ENCODE measurements around the gene KSR2. TPM values are rescaled to one million over a fixed set of nuclear protein-coding genes. Genes with fewer than 3 reads are reported as not detected.

The KSR2 gene
- total RNA-seq, 1 experiment from 2014 or later: 1.3 TPM

GRCh38 chr12:117744418-117744817 lies 224.4 kb downstream of the KSR2 start:
- Mint-ChIP-seq H3K27ac (no peak overlapping the region), H3K27me3 (ENCODE audit: low read depth) (peaks cover 5% of the 10 kb centered on the region; the same call in 1 of the 2 replicates), H3K4me3 (no peak overlapping the region), H3K36me3 (ENCODE audit: insufficient read depth in 1 of 3, low read depth in 3 of 3) (no peaks in the 10 kb centered on the region), H3K4me1 (no peaks in the 10 kb centered on the region), H3K9me3 (peaks cover 2 to 6% of the 10 kb centered on the region in 2 experiments; a peak in 4 of 5 replicates)
- Histone ChIP-seq H3T11ph (ENCODE audit: low read length) (no peak overlapping the region), H3K27ac (ENCODE audit: insufficient read length, low read depth, low read length) (no peak overlapping the region), H3K23me2 (ENCODE audit: insufficient read length, low read depth, low read length, poor library complexity, severe bottlenecking) (no peaks in the 10 kb centered on the region), H2AK5ac (ENCODE audit: insufficient read length, low read length) (no peak overlapping the region), H3K9me3 (ENCODE audit: control insufficient read depth, low read depth, low read length) (no peaks in the 10 kb centered on the region), H3K79me1 (ENCODE audit: insufficient read depth, low read depth, low read length, poor library complexity, severe bottlenecking) (no peaks in the 10 kb centered on the region), H3K4me1 (ENCODE audit: insufficient read depth, low read length) (no peaks in the 10 kb centered on the region), H3K23ac (ENCODE audit: insufficient read length, low read depth, low read length) (no peak overlapping the region), H2BK5ac (ENCODE audit: insufficient read length, low read length) (no peak overlapping the region), H3K79me2 (ENCODE audit: insufficient read depth, low read length) (no peaks in the 10 kb centered on the region), H4K91ac (ENCODE audit: insufficient read length, low read depth, low read length) (no peak overlapping the region), H4K8ac (replicated peaks; ENCODE audit: insufficient read length, low read depth, low read length) (no peak overlapping the region), H3K9ac (ENCODE audit: extremely low read depth, insufficient read length, low read length) (no peak overlapping the region), H3K4me2 (ENCODE audit: insufficient read depth, insufficient read length, low read length) (no peak overlapping the region), H2AFZ (ENCODE audit: low read length) (no peak overlapping the region), H3K18ac (ENCODE audit: insufficient read length, low read depth, low read length) (no peak overlapping the region), H4K20me1 (ENCODE audit: control insufficient read depth, insufficient read depth, insufficient read length) (no peaks in the 10 kb centered on the region), H3K27me3 (ENCODE audit: insufficient read depth, low read length) (no peaks in the 10 kb centered on the region), H2BK20ac (ENCODE audit: low read depth, low read length, poor library complexity, severe bottlenecking) (no peak overlapping the region), H3K56ac (ENCODE audit: insufficient read length, low read depth, low read length) (no peak overlapping the region), H2BK12ac (ENCODE audit: insufficient read length, low read depth, low read length) (no peak overlapping the region), H3K4ac (ENCODE audit: low read depth, low read length) (no peak overlapping the region), H3K14ac (ENCODE audit: insufficient read depth, low read length) (no peak overlapping the region), H2BK120ac (ENCODE audit: low read depth, low read length, poor library complexity, severe bottlenecking) (no peak overlapping the region), H4K5ac (ENCODE audit: insufficient read length, low read depth, low read length) (no peak overlapping the region), H2BK15ac (ENCODE audit: low read depth, low read length) (no peak overlapping the region)
- TF ChIP-seq, protein P1, sequence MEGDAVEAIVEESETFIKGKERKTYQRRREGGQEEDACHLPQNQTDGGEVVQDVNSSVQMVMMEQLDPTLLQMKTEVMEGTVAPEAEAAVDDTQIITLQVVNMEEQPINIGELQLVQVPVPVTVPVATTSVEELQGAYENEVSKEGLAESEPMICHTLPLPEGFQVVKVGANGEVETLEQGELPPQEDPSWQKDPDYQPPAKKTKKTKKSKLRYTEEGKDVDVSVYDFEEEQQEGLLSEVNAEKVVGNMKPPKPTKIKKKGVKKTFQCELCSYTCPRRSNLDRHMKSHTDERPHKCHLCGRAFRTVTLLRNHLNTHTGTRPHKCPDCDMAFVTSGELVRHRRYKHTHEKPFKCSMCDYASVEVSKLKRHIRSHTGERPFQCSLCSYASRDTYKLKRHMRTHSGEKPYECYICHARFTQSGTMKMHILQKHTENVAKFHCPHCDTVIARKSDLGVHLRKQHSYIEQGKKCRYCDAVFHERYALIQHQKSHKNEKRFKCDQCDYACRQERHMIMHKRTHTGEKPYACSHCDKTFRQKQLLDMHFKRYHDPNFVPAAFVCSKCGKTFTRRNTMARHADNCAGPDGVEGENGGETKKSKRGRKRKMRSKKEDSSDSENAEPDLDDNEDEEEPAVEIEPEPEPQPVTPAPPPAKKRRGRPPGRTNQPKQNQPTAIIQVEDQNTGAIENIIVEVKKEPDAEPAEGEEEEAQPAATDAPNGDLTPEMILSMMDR (conservative IDR thresholded peaks at IDR 0.05): no peak
- no CpG with 5 or more reads among the region's 1 CpG for WGBS (ENCODE audit: extremely low coverage, insufficient read length, low lambda C conversion rate)
- DNase-seq: no peak

Data from H9 (cell line).